Measurements from ENCODE around the gene ATG10.

The ATG10 gene

GRCh38 chr5:82142928-82143577 is 171.2 kb downstream of the ATG10 start:
- no peak overlapping the region for H3K27ac ChIP-seq
- no peaks in the 10 kb centered on the region for H3K27me3 ChIP-seq (replicated peaks)
- in situ Hi-C loops (cut with HindIII; ENCODE audit: low pct_ligation_motif_present, low sequenced_read_pairs), result no loop called here
- TF ChIP-seq CTCF (IDR thresholded peaks at IDR 0.05; ENCODE audit: low read depth, low read length, missing control alignments), result no peak
- no peaks in the 10 kb centered on the region for H3K36me3 ChIP-seq (replicated peaks)
- H3K4me3 ChIP-seq (ENCODE audit: low read depth, low read length), result no peak overlapping the region
- no peak for DNase-seq

- no peak overlapping the region for H3K27ac ChIP-seq
- no peaks in the 10 kb centered on the region for H3K36me3 ChIP-seq (replicated peaks)
- TF ChIP-seq CTCF (IDR thresholded peaks at IDR 0.05; ENCODE audit: low read depth, low read length, missing control alignments), result no peak
- H3K4me3 ChIP-seq (ENCODE audit: low read depth, low read length), result no peak overlapping the region
- DNase-seq, result peak; percentile 47
- in situ Hi-C loops (cut with HindIII; ENCODE audit: low pct_ligation_motif_present, low sequenced_read_pairs), result no loop called here
- no peaks in the 10 kb centered on the region for H3K27me3 ChIP-seq (replicated peaks)
These were observed 176.2 kb downstream of the ATG10 start for GRCh38 chr5:82147860-82148573.

GRCh38 chr5:82149434-82149833 is 177.6 kb downstream of the ATG10 start:
- no peak for TF ChIP-seq CTCF (IDR thresholded peaks at IDR 0.05; ENCODE audit: low read depth, low read length, missing control alignments)
- DNase-seq, result no peak
- H3K36me3 ChIP-seq (replicated peaks), result no peaks in the 10 kb centered on the region
- no peak overlapping the region for H3K4me3 ChIP-seq (ENCODE audit: low read depth, low read length)
- no peaks in the 10 kb centered on the region for H3K27me3 ChIP-seq (replicated peaks)
- in situ Hi-C loops (cut with HindIII; ENCODE audit: low pct_ligation_motif_present, low sequenced_read_pairs), result no loop called here
- H3K27ac ChIP-seq, result no peak overlapping the region

- H3K27me3 ChIP-seq (replicated peaks), result no peaks in the 10 kb centered on the region
- TF ChIP-seq CTCF (IDR thresholded peaks at IDR 0.05; ENCODE audit: low read depth, low read length, missing control alignments), result no peak
- in situ Hi-C loops (cut with HindIII; ENCODE audit: low pct_ligation_motif_present, low sequenced_read_pairs), result no loop called here
- H3K4me3 ChIP-seq (ENCODE audit: low read depth, low read length), result no peak overlapping the region
- H3K27ac ChIP-seq, result no peak overlapping the region
- DNase-seq, result no peak
- no peaks in the 10 kb centered on the region for H3K36me3 ChIP-seq (replicated peaks)
These were observed 178.7 kb downstream of the ATG10 start for GRCh38 chr5:82150559-82150958.

GRCh38 chr5:82151204-82151603 is 179.4 kb downstream of the ATG10 start:
- no peak for TF ChIP-seq CTCF (IDR thresholded peaks at IDR 0.05; ENCODE audit: low read depth, low read length, missing control alignments)
- no peak for DNase-seq
- Histone ChIP-seq H3K36me3 (replicated peaks) (no peaks in the 10 kb centered on the region), H3K4me3 (ENCODE audit: low read depth, low read length) (no peak overlapping the region), H3K27ac (no peak overlapping the region), H3K27me3 (replicated peaks) (no peaks in the 10 kb centered on the region)
- in situ Hi-C loops (cut with HindIII; ENCODE audit: low pct_ligation_motif_present, low sequenced_read_pairs), result no loop called here
